ENCODE results near the gene MAST2.
"Not testable (repeated sequence)": the region's sequence is repeated elsewhere in the genome, so short reads cannot be mapped to it uniquely, and the experiment has no call there.

MAST2 gene

DNA sequence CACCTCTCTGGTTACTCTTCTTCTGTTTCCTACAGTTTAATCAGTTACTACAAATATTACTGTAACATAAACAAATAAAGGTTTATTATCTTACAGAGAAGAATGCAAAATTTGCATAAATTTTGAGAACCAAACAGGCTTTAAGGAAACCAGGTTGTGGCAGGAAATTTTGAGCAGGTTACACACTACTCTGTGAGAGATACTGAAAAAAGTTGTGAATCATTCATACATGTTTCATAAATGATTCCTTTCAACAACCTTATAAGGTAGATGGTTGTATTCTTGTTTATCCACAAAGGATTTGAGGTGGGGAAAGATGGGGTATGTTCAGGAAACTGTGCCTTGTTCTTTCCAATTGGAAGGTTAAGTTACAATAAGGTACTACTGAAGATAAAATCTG is 58.6 kb downstream of the MAST2 start:
- no peak for DNase-seq

DNA sequence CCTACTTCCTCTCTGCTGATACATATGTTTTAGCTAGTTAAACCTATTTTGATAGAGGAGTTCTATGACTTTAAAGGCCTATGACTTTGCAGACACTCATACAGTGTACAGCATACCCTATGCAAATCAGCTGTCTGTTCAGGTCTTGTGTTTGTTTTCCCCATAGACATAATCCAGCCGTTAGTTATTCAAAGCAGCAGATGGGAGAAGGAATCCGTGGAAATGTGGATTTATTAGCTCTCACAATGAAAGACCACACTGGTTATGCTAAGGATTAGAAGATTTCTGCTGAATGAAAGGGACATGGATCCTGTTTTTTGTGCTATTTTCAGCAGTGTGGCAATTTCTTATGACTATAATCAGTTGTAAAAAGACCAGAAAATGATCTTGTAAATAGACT is 59.8 kb downstream of the MAST2 start:
- no peak for DNase-seq

GRCh38 chr1:45864167-45865106 is 61.0 kb downstream of the MAST2 start:
- no peak for DNase-seq

GRCh38 chr1:45867697-45868348 is 64.4 kb downstream of the MAST2 start:
- DNase-seq: no peak

DNA sequence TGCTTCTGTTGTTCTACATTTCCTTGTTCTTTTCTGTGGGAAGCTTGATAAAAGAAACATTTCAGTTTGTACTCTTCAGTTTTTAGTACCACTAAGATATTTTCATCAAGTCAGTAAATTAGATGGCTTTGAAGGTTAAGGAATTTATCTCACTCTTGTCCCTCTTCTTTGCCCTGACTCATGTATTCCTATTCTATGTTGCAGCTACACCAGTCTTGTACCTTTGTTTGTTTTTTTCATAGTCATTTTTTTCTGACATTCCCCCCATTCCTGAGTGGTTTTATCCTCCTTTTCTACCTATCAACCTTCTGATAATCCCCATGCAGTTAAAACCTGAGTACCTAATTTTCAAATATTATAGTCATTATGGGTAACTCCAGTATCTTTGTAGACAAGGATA is 65.4 kb downstream of the MAST2 start:
- no peak for DNase-seq

GRCh38 chr1:45870500-45870899 is 67.1 kb downstream of the MAST2 start:
- no peak for DNase-seq

DNA sequence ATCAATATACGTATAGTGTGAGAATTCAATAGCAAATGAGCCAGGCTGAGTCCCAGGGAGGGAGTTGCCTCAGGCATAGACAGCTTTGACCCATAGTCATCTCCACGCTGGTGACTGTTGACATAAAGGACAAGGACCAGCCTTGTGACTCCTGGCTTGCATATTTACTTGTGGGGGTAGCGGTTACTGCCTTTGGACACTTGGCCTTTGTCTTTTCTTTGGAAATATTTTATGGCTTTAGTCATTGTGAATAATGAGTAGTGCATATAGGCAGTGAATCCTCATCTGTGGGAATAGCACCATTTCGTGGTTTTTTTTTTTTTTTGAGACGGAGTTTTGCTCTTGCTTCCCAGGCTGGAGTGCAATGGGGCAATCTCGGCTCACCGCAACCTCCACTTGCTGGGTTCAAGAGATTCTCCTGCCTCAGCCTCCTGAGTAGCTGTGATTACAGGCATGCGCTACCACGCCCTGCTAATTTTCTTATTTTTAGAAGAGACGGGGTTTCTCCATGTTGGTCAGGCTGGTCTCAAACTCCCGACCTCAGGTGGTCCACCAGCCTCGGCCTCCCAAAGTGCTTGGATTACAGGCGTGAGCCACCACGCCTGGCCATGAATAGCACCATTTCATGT is 68.9 kb downstream of the MAST2 start:
- DNase-seq: not testable (repeated sequence)

DNA sequence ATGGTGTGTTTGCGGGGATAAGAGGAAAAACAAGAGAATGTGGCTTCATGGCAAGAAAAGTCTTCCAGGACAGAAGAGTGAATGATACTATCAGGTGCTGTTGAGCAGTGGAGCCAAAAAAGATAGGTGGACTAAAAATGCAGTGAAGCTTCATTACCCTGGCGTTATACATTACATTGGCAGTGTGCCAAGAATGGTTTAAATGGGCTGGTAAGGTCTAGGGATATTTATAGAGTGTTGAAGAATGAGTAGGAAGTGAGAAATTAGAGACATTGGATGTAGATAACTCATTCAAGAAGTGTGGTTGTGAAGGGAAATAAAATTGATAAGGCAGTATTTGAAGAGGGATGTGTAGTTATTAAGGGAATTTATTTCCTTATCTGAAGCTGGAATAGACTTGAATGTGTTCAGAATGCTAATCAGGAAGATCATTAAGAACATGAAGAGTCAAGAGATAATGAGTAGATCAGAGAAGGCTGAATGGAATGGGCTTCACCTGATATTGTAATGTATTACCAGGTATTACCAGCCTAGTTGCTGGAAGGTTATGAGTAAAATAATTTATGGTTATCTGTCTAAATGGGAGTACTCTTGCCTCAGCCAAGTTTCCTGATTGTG is 72.7 kb downstream of the MAST2 start:
- DNase-seq: no peak

GRCh38 chr1:45877264-45877663 is 73.9 kb downstream of the MAST2 start:
- no peak for DNase-seq

GRCh38 chr1:45879885-45880598 is 76.6 kb downstream of the MAST2 start:
- no peak for DNase-seq

GRCh38 chr1:45880930-45881329 is 77.5 kb downstream of the MAST2 start:
- no peak for DNase-seq

GRCh38 chr1:45883658-45884057 is 80.2 kb downstream of the MAST2 start:
- DNase-seq: no peak

DNA sequence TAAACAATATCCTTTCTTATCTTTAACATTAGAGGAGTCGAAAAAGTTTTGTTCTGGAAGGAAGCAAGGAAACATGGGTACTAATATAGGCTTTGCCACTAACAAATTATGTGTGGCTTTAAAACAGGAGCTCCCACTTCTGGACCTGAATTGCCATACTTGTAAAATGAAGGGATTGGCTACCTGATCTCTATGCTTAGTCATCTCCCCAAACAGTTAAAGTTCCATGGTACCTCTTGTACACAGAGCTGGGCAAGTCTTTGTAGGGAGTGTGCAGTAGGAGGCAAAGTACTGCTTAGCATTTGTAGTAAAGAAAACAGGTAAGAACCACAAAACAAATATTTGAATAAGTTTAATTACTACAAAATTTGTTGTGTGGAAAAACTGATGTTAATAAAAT is 81.3 kb downstream of the MAST2 start:
- no peak for DNase-seq

GRCh38 chr1:45886229-45886628 is 82.8 kb downstream of the MAST2 start:
- no peak for DNase-seq

- no peak for DNase-seq
These were observed 83.9 kb downstream of the MAST2 start for GRCh38 chr1:45887156-45887842.

DNA sequence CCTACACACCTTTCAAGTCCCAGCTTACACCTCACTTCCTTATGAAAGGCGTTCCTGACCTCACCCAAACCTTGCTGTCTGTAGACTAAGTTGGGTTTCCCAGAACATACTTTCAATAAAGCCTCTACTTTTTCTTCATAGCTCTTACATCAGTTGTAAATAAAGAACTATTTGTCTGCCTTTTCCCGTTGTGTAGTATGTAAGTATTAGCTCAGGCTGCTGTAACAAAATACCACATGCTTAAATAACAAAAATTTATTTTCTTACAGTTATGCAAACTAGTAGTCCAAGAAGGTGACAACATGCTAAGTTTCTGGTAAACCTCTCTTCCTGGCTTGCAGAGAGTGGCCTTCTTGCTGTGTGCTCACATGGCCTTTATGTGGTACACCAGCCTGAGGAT is 86.7 kb downstream of the MAST2 start:
- no peak for DNase-seq

DNA sequence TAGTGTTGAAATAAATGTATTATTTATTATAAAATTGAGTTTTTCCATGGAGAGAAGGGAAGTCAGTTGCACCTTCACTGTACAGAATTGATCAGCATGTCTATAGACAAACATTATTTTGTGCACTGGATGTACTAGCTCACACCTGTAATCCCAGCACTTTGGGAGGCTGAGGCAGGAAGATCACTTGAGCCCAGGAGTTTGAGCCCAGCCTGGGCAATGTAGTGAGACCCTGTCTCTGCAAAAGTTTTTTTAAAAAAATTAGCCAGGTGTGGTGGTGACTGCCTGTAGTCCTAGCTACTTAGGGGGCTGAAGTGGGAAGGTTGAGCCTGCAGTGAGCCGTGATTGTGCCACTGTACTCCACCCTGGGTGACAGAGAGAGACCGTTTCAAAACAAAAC is 87.7 kb downstream of the MAST2 start:
- no peak for DNase-seq

- DNase-seq: no peak
These were observed 88.8 kb downstream of the MAST2 start for GRCh38 chr1:45892068-45892785.

DNA sequence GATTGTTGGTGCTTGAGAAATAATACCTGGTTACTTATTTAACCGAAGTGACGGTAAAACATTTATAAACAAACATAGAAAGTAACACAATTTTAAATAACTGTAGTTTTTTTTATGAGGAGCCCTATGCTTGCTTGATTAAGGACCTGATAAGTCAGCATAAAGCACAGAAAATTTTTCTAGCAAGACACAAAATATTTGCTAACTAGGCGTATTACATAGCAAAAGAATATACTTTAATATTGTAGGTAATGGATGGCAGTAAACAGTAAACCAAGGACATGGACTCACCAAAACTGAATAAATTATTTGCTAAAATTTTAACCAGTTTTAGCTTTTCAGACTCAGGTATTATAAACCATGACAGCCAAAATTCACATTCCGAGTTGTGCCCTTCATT is 90.9 kb downstream of the MAST2 start:
- no peak for DNase-seq

DNA sequence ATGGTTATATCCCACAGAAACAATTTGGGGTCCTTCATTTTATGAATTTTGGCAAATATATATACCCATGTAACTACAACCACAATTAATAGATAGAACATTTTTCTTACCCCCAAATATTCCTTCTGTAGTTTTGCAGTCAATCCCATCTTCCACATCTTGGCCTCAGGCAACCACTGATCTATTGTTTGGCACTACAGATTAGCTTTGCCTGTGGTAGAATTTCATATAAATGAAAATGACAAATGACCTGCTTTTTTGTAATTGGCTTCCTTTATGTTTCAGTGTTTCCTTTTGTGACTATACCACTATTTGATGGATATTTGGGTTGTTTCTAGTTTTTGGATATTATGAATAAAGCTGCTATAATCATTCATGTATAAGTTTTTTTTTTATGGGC is 91.5 kb downstream of the MAST2 start:
- no peak for DNase-seq

GRCh38 chr1:45895406-45895805 is 92.0 kb downstream of the MAST2 start:
- no peak for DNase-seq

All from CD4-positive, alpha-beta T cell treated with Interleukin-4 for 4 hours (primary cell).